PC-3 (cell line): ENCODE measurements around the gene A4GALT. TPM values are rescaled to one million over a fixed set of nuclear protein-coding genes. Genes with fewer than 3 reads are reported as not detected.

ENCODE experiments used
- ATAC-seq: fragments of 200-7000 bp; cut with Tn5 transposase; 2 replicates; pipeline ENCODE4 v1.9.1; 2020; ENCODE audit warnings: mild to moderate bottlenecking, moderate library complexity
- BruUV-seq: library from RNA; stranded (reverse); fragments of 400-500 nt; replicated peaks from 2 replicates; lab custom pipeline; 2021; lab: Mats Ljungman, UMichigan
- CTCF ChIA-PET: fragments of 300-600 bp; sonication (Branson Sonifier 250); formaldehyde crosslinking; loops from one replicate; lab custom pipeline; 2022; ENCODE audit warnings: antibody characterized with exemption; lab: Charles Lee
- POLR2A ChIA-PET: fragments of 300-600 bp; sonication (Branson Sonifier 250); formaldehyde crosslinking; loops from one replicate; lab custom pipeline; 2022; ENCODE audit warnings: antibody characterized with exemption; ENCODE audit not compliant: unreplicated experiment; lab: Charles Lee
- DNase-seq: peaks from one replicate; pipeline ENCODE4 v3.0.0-alpha.2; 2015
- H2AFZ ChIP-seq: fragments of 300-600 bp; sonication (generic); 2 replicates; pipeline ENCODE4 v1.6.0; 2016; ENCODE audit warnings: antibody characterized with exemption, low read length
- H3F3A ChIP-seq: fragments of 300-600 bp; sonication (generic); one replicate; pipeline ENCODE4 v1.6.0; 2017; ENCODE audit warnings: antibody characterized with exemption, low read length, control low read depth, mild to moderate bottlenecking; ENCODE audit not compliant: unreplicated experiment
- H3K27ac ChIP-seq: fragments of 300-600 bp; sonication (generic); 2 replicates; pipeline ENCODE4 v1.5.1; 2016; ENCODE audit warnings: mild to moderate bottlenecking, low read length
- H3K27me3 ChIP-seq: fragments of 300-600 bp; sonication (generic); 2 replicates; pipeline ENCODE4 v1.6.1; 2016; ENCODE audit warnings: low read length, mixed read lengths
- H3K36me3 ChIP-seq: fragments of 300-600 bp; sonication (generic); 2 replicates; pipeline ENCODE4 v1.6.1; 2016; ENCODE audit warnings: low read depth, mixed run types, low read length, mixed read lengths
- H3K4me1 ChIP-seq: fragments of 300-600 bp; sonication (generic); 2 replicates; pipeline ENCODE4 v1.5.1; 2016; ENCODE audit warnings: low read length; ENCODE audit not compliant: insufficient read depth
- H3K4me2 ChIP-seq: fragments of 300-600 bp; sonication (generic); 2 replicates; pipeline ENCODE4 v1.6.0; 2016; ENCODE audit warnings: low read length
- H3K4me3 ChIP-seq: fragments of 300-600 bp; sonication (generic); 2 replicates; pipeline ENCODE4 v1.5.1; 2016; ENCODE audit warnings: mild to moderate bottlenecking, low read length, mixed read lengths
- H3K79me2 ChIP-seq: fragments of 300-600 bp; sonication (generic); 2 replicates; pipeline ENCODE4 v1.6.1; 2017; ENCODE audit warnings: low read length, mixed read lengths
- H3K9ac ChIP-seq: fragments of 300-600 bp; sonication (generic); 2 replicates; pipeline ENCODE4 v1.6.0; 2016; ENCODE audit warnings: mild to moderate bottlenecking, low read length
- H3K9me2 ChIP-seq: fragments of 300-600 bp; sonication (generic); replicated peaks from 2 replicates; pipeline ENCODE4 v1.6.1; 2016; ENCODE audit warnings: mixed run types, low read length, mixed read lengths
- H3K9me3 ChIP-seq: fragments of 300-600 bp; sonication (generic); 2 replicates; pipeline ENCODE4 v1.6.1; 2016; ENCODE audit warnings: low read length, mixed read lengths
- H4K20me1 ChIP-seq: fragments of 300-600 bp; sonication (generic); 2 replicates; pipeline ENCODE4 v1.6.1; 2016; ENCODE audit warnings: low read length, mixed read lengths
- CTCF ChIP-seq: fragments of 300-600 bp; sonication (generic); conservative IDR thresholded peaks from 2 replicates; pipeline ENCODE4 v1.5.1; 2017; ENCODE audit warnings: antibody characterized with exemption, low read depth, mild to moderate bottlenecking, low read length
- EZH2 ChIP-seq: fragments of 300-600 bp; sonication (generic); IDR thresholded peaks from one replicate; pipeline ENCODE4 v1.6.1; 2017; ENCODE audit warnings: antibody characterized with exemption, mild to moderate bottlenecking, low read length; ENCODE audit not compliant: unreplicated experiment
- EZH2phosphoT487 ChIP-seq: fragments of 300-600 bp; sonication (generic); IDR thresholded peaks from 2 replicates; pipeline ENCODE4 v1.6.1; 2018; ENCODE audit warnings: mild to moderate bottlenecking, antibody characterized with exemption, low read length, borderline replicate concordance
- intact Hi-C: fragments of 100-400 bp; cut with micrococcal nuclease; formaldehyde crosslinking; loops from 2 replicates; pipeline ENCODE4 v1.9.0; 2023
- total RNA-seq: library from RNA; depleted of rRNA; stranded (reverse); fragments of >200 nt; gene quantifications from 2 replicates; pipeline ENCODE4 v1.2.3, GENCODE V29; 2014

The A4GALT gene
- total RNA-seq, 1 experiment from 2014 or later = 3.2 TPM

DNA sequence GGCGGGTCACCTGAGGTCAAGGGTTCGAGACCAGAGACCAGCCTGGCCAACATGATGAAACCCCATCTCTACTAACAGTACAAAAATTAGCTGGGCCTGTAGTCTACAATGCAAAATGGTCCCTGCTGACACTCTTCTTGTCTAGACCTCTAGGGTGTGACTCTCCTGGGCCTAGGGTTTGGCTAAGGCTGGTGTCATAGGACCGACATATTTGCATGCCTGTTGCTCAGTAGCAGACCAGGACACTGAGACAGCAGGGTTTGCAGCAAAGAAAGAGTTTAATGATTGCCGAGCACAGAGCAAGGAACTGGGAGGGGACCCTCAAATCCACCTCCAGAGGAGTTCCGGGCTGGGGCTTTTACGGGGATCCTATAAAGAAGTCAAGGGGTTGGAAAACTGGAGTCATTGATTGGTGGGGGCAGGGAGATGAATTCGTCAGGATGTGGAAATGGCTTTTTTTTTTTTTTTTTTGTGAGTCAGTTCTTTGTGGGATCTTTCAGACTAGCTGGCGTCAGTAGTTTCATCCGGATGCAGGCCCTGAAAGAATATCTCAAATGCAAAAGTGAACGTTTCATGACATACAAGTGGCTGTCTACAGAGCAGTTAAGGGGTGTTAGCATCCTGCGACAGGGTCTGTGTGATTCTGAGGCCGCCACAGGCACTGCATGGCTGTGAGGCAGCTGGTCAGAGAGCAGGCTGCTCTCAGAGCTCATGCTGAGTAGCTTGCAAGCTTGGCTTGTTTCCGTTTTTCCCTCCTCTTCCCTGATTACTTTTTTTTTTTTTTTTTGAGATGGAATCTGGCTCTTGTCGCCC lies 27.2 kb upstream of the A4GALT start:
- ChIA-PET POLR2A (no interaction called here), CTCF (no interaction called here)
- TF ChIP-seq EZH2 = no peak
- no peak for TF ChIP-seq CTCF
- no peak for TF ChIP-seq EZH2phosphoT487
- no peaks in the 10 kb centered on the region for H3F3A ChIP-seq
- intact Hi-C loops = no loop called here
- H3K4me3 ChIP-seq = no peak overlapping the region
- no peaks in the 10 kb centered on the region for H3K9me3 ChIP-seq
- no peaks in the 10 kb centered on the region for H3K4me1 ChIP-seq
- no peak for ATAC-seq
- no peaks in the 10 kb centered on the region for H3K27me3 ChIP-seq
- no TSS peak for BruUV-seq
- H2AFZ ChIP-seq = no peak overlapping the region
- no peaks in the 10 kb centered on the region for H3K9me2 ChIP-seq
- no peak for DNase-seq
- no peaks in the 10 kb centered on the region for H3K36me3 ChIP-seq
- H3K79me2 ChIP-seq = no peaks in the 10 kb centered on the region
- no peak overlapping the region for H3K4me2 ChIP-seq
- no peaks in the 10 kb centered on the region for H4K20me1 ChIP-seq
- H3K9ac ChIP-seq = no peak overlapping the region
- H3K27ac ChIP-seq = no peak overlapping the region

DNA sequence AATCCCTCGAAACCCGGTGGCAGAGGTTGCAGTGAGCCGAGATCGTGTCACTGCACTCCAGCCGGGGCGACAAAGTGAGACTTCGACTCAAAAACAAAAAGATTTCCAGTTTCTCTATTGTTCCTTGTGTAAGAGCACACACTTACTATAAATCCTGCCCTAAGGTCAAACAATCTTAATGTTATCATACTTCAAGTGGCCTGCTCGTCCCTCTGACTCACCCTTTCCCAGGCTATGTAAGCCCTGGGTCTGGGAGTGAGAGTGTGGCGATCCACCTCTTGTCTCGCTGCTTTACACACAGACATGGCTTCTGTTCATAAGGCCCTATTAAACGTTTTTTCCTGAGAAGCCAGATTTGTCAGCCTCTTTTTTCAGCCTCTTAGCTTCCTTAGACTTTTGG lies 24.4 kb upstream of the A4GALT start:
- no peaks in the 10 kb centered on the region for H3K9me3 ChIP-seq
- intact Hi-C loops = no loop called here
- H3K9ac ChIP-seq = no peak overlapping the region
- H2AFZ ChIP-seq = no peak overlapping the region
- ATAC-seq = no peak
- H3K9me2 ChIP-seq = no peaks in the 10 kb centered on the region
- no peaks in the 10 kb centered on the region for H3F3A ChIP-seq
- H3K27ac ChIP-seq = no peak overlapping the region
- DNase-seq = no peak
- no peak for TF ChIP-seq EZH2
- TF ChIP-seq EZH2phosphoT487 = no peak
- no peak for TF ChIP-seq CTCF
- H3K4me2 ChIP-seq = no peak overlapping the region
- no peak overlapping the region for H3K4me3 ChIP-seq
- ChIA-PET POLR2A (no interaction called here), CTCF (no interaction called here)
- no peaks in the 10 kb centered on the region for H3K79me2 ChIP-seq
- H3K36me3 ChIP-seq = no peaks in the 10 kb centered on the region
- BruUV-seq = no TSS peak
- H3K27me3 ChIP-seq = no peaks in the 10 kb centered on the region
- H3K4me1 ChIP-seq = no peaks in the 10 kb centered on the region
- no peaks in the 10 kb centered on the region for H4K20me1 ChIP-seq

GRCh38 chr22:42743501-42743991 lies 22.9 kb upstream of the A4GALT start:
- Histone ChIP-seq H3F3A (no peaks in the 10 kb centered on the region), H3K9ac (no peak overlapping the region), H3K4me2 (no peak overlapping the region), H3K36me3 (no peaks in the 10 kb centered on the region), H3K4me3 (no peak overlapping the region), H4K20me1 (no peaks in the 10 kb centered on the region), H3K27me3 (no peaks in the 10 kb centered on the region), H3K9me2 (no peaks in the 10 kb centered on the region), H3K9me3 (no peaks in the 10 kb centered on the region), H3K79me2 (no peaks in the 10 kb centered on the region), H2AFZ (no peak overlapping the region), H3K4me1 (no peaks in the 10 kb centered on the region), H3K27ac (no peak overlapping the region)
- BruUV-seq = no TSS peak
- TF ChIP-seq CTCF (no peak), EZH2phosphoT487 (no peak), EZH2 (no peak)
- DNase-seq = no peak
- ChIA-PET CTCF (no interaction called here), POLR2A (no interaction called here)
- intact Hi-C loops = no loop called here
- no peak for ATAC-seq
